ENCODE measurements around the gene SCT.

- TF ChIP-seq CTCF (IDR thresholded peaks at IDR 0.05; ENCODE audit: poor library complexity, severe bottlenecking) (no peak), EZH2 (IDR thresholded peaks at IDR 0.05; ENCODE audit: borderline replicate concordance, insufficient read depth, low read length, poor library complexity, severe bottlenecking) (no peak), MXI1 (conservative IDR thresholded peaks at IDR 0.05; ENCODE audit: poor library complexity, severe bottlenecking) (no peak), TAF1 (IDR thresholded peaks at IDR 0.05; ENCODE audit: low read depth) (no peak), POLR2AphosphoS5 (IDR thresholded peaks at IDR 0.05) (no peak)
Observed at GRCh38 chr11:656426-656825, 29.4 kb upstream of the SCT start.

Measured in neural cell (in vitro differentiated cells).